Caco-2 (cell line): ENCODE data around the gene AIFM1. TPM values are rescaled to one million over a fixed set of nuclear protein-coding genes. Genes with fewer than 3 reads are reported as not detected.

ENCODE experiments used
- BruUV-seq: library from RNA; stranded (reverse); fragments of 400-500 nt; replicated peaks from 2 replicates; lab custom pipeline; 2021; lab: Mats Ljungman, UMichigan
- CTCF ChIA-PET: fragments of 300-600 bp; sonication (Branson Sonifier 250); formaldehyde crosslinking; loops from one replicate; lab custom pipeline; 2022; ENCODE audit warnings: antibody characterized with exemption; lab: Charles Lee
- POLR2A ChIA-PET: fragments of 300-600 bp; sonication (Branson Sonifier 250); formaldehyde crosslinking; loops from one replicate; lab custom pipeline; 2022; ENCODE audit warnings: antibody characterized with exemption; lab: Charles Lee
- DNase-seq, 2 experiments: peaks; one replicate each; pipeline versions ENCODE4 v3.0.0 to v3.0.0-alpha.2; 2020 to 2022
- H3K27me3 ChIP-seq: replicated peaks from 2 replicates; pipeline ENCODE4 v1.6.0; 2011; ENCODE audit warnings: low read length; ENCODE audit not compliant: control insufficient read depth, insufficient read depth
- H3K36me3 ChIP-seq: 2 replicates; pipeline ENCODE4 v1.5.1; 2011; ENCODE audit warnings: low read length; ENCODE audit not compliant: control insufficient read depth, insufficient read depth
- H3K4me1 ChIP-seq: fragments of 250-450 bp; sonication (Bioruptor Pico); 2 replicates; pipeline ENCODE4 v1.5.1; 2020; ENCODE audit warnings: mild to moderate bottlenecking
- H3K4me3 ChIP-seq: 2 replicates; pipeline ENCODE4 v1.5.1; 2011; ENCODE audit warnings: low read depth, mild to moderate bottlenecking, control low read depth, low read length
- H3K9me3 ChIP-seq: fragments of 250-450 bp; sonication (Bioruptor Pico); 2 replicates; pipeline ENCODE4 v1.5.1; 2020; ENCODE audit warnings: mild to moderate bottlenecking, moderate library complexity
- H3K27ac Mint-ChIP-seq: one replicate; pipeline ENCODE4 v1.8.0; 2022; ENCODE audit warnings: mixed read lengths; ENCODE audit not compliant: unreplicated experiment
- H3K27me3 Mint-ChIP-seq: one replicate; pipeline ENCODE4 v1.8.0; 2022; ENCODE audit warnings: mixed read lengths; ENCODE audit not compliant: insufficient read depth, unreplicated experiment
- H3K36me3 Mint-ChIP-seq: one replicate; pipeline ENCODE4 v1.8.0; 2022; ENCODE audit warnings: mild to moderate bottlenecking, mixed read lengths; ENCODE audit not compliant: insufficient read depth, unreplicated experiment
- H3K4me1 Mint-ChIP-seq: one replicate; pipeline ENCODE4 v1.8.0; 2022; ENCODE audit warnings: low read depth, mixed read lengths; ENCODE audit not compliant: unreplicated experiment
- H3K4me3 Mint-ChIP-seq: one replicate; pipeline ENCODE4 v1.8.0; 2022; ENCODE audit warnings: mild to moderate bottlenecking, moderate library complexity, mixed read lengths; ENCODE audit not compliant: unreplicated experiment
- H3K9me3 Mint-ChIP-seq: one replicate; pipeline ENCODE4 v1.8.0; 2022; ENCODE audit warnings: mixed read lengths; ENCODE audit not compliant: unreplicated experiment
- intact Hi-C: fragments of 100-400 bp; cut with micrococcal nuclease; formaldehyde crosslinking; loops from one replicate; pipeline ENCODE4 v1.10.0; 2022; ENCODE audit not compliant: unreplicated experiment
- total RNA-seq: library from RNA; stranded (reverse); gene quantifications from 2 replicates; pipeline ENCODE4 v1.2.3, GENCODE V29; 2022
- TF ChIP-seq, protein P1 (sequence below), 2 experiments: fragments of 200-600 bp in 1 of 2; IDR thresholded peaks; 1 replicate in 1 of 2; 2 replicates in 1 of 2; pipeline versions ENCODE4 v1.5.1 to v1.8.0; 2011 to 2022; ENCODE audit warnings: antibody characterized with exemption in 1 of 2, control low read depth in 1 of 2, inconsistent platforms in 1 of 2, low read depth in 1 of 2, low read length in 1 of 2, mild to moderate bottlenecking in 1 of 2, moderate library complexity in 1 of 2; ENCODE audit not compliant: insufficient read depth in 1 of 2, severe bottlenecking in 1 of 2, unreplicated experiment in 1 of 2

AIFM1 gene
- total RNA-seq, 1 experiment from 2014 or later = 53.0 TPM

- TF ChIP-seq, protein P1, sequence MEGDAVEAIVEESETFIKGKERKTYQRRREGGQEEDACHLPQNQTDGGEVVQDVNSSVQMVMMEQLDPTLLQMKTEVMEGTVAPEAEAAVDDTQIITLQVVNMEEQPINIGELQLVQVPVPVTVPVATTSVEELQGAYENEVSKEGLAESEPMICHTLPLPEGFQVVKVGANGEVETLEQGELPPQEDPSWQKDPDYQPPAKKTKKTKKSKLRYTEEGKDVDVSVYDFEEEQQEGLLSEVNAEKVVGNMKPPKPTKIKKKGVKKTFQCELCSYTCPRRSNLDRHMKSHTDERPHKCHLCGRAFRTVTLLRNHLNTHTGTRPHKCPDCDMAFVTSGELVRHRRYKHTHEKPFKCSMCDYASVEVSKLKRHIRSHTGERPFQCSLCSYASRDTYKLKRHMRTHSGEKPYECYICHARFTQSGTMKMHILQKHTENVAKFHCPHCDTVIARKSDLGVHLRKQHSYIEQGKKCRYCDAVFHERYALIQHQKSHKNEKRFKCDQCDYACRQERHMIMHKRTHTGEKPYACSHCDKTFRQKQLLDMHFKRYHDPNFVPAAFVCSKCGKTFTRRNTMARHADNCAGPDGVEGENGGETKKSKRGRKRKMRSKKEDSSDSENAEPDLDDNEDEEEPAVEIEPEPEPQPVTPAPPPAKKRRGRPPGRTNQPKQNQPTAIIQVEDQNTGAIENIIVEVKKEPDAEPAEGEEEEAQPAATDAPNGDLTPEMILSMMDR (IDR thresholded peaks at IDR 0.05; ENCODE audit: insufficient read depth in 1 of 2, low read depth in 1 of 2, low read length in 1 of 2, severe bottlenecking in 1 of 2, unreplicated experiment in 1 of 2) = no peak
- no peak overlapping the region for H3K27ac Mint-ChIP-seq
- no TSS peak for BruUV-seq
Observed at GRCh38 chrX:130114141-130114588, 51.5 kb downstream of the AIFM1 start.

GRCh38 chrX:130111220-130112154 is 54.2 kb downstream of the AIFM1 start:
- BruUV-seq = TSS peak; percentile 34
- peak overlapping the region; percentile 70 for H3K4me3 ChIP-seq
- POLR2A ChIA-PET = no interaction called here
- Mint-ChIP-seq H3K4me3 (peak overlapping the region; percentile 90), H3K36me3 (no peaks in the 10 kb centered on the region), H3K27ac (no peak overlapping the region), H3K27me3 (no peaks in the 10 kb centered on the region), H3K4me1 (peaks cover 9% of the 10 kb centered on the region), H3K9me3 (no peaks in the 10 kb centered on the region)
- intact Hi-C loops = no loop called here
- CTCF ChIA-PET = no interaction called here
- DNase-seq = no peak
- H3K4me1 ChIP-seq = peaks cover 7% of the 10 kb centered on the region; the same call in 1 of the 2 replicates
- H3K36me3 ChIP-seq = no peaks in the 10 kb centered on the region
- no peaks in the 10 kb centered on the region for H3K27me3 ChIP-seq
- TF ChIP-seq, protein P1 (IDR thresholded peaks at IDR 0.05; ENCODE audit: insufficient read depth in 1 of 2, low read depth in 1 of 2, low read length in 1 of 2, severe bottlenecking in 1 of 2, unreplicated experiment in 1 of 2) = no peak
- no peaks in the 10 kb centered on the region for H3K9me3 ChIP-seq

More at GRCh38 chrX:130114141-130114588, 51.5 kb downstream of the AIFM1 start:
- POLR2A ChIA-PET = no interaction called here
- H3K27me3 Mint-ChIP-seq = no peaks in the 10 kb centered on the region
- CTCF ChIA-PET = no interaction called here
- intact Hi-C loops = no loop called here
- H3K9me3 Mint-ChIP-seq = no peaks in the 10 kb centered on the region
- DNase-seq = no peak
- no peaks in the 10 kb centered on the region for H3K4me1 Mint-ChIP-seq
- no peak overlapping the region for H3K4me3 Mint-ChIP-seq
- H3K36me3 ChIP-seq = no peaks in the 10 kb centered on the region
- H3K9me3 ChIP-seq = no peaks in the 10 kb centered on the region
- no peaks in the 10 kb centered on the region for H3K36me3 Mint-ChIP-seq
- H3K4me1 ChIP-seq = no peaks in the 10 kb centered on the region
- no peak overlapping the region for H3K4me3 ChIP-seq
- no peaks in the 10 kb centered on the region for H3K27me3 ChIP-seq

- intact Hi-C loops = no loop called here
- H3K9me3 Mint-ChIP-seq = no peaks in the 10 kb centered on the region
- peaks cover 7% of the 10 kb centered on the region; the same call in 1 of the 2 replicates for H3K4me1 ChIP-seq
- peak; percentile 63 to 65 for DNase-seq
- H3K9me3 ChIP-seq = no peaks in the 10 kb centered on the region
- H3K36me3 Mint-ChIP-seq = no peaks in the 10 kb centered on the region
- POLR2A ChIA-PET = no interaction called here
- peak within 1 kb of the TSS; percentile 70 for H3K4me3 ChIP-seq
- H3K27me3 Mint-ChIP-seq = no peaks in the 10 kb centered on the region
- H3K4me1 Mint-ChIP-seq = peaks cover 12% of the 10 kb centered on the region
- H3K27ac Mint-ChIP-seq = peak within 1 kb of the TSS; percentile 83
- H3K4me3 Mint-ChIP-seq = peak within 1 kb of the TSS; percentile 90
- no TSS peak for BruUV-seq
- CTCF ChIA-PET = no interaction called here
- H3K36me3 ChIP-seq = no peaks in the 10 kb centered on the region
- TF ChIP-seq, protein P1 (IDR thresholded peaks at IDR 0.05; ENCODE audit: insufficient read depth in 1 of 2, low read depth in 1 of 2, low read length in 1 of 2, severe bottlenecking in 1 of 2, unreplicated experiment in 1 of 2) = no peak
- no peaks in the 10 kb centered on the region for H3K27me3 ChIP-seq
Observed at GRCh38 chrX:130110379-130111219, 55.0 kb downstream of the AIFM1 start, which contains the start of gene ELF4. Gene ELF4, minus strand, starts transcription at chrX:130110497. Its CDS starts 29,167 bp downstream, at chrX:130081330.
